CD4-positive, alpha-beta T cell treated with Interleukin-10 for 1 hour (primary cell): ENCODE results near the gene SLC26A1.

ENCODE experiments used
- DNase-seq: peaks from one replicate; pipeline ENCODE4 v3.0.0-alpha.2; 2020

SLC26A1 gene

DNA sequence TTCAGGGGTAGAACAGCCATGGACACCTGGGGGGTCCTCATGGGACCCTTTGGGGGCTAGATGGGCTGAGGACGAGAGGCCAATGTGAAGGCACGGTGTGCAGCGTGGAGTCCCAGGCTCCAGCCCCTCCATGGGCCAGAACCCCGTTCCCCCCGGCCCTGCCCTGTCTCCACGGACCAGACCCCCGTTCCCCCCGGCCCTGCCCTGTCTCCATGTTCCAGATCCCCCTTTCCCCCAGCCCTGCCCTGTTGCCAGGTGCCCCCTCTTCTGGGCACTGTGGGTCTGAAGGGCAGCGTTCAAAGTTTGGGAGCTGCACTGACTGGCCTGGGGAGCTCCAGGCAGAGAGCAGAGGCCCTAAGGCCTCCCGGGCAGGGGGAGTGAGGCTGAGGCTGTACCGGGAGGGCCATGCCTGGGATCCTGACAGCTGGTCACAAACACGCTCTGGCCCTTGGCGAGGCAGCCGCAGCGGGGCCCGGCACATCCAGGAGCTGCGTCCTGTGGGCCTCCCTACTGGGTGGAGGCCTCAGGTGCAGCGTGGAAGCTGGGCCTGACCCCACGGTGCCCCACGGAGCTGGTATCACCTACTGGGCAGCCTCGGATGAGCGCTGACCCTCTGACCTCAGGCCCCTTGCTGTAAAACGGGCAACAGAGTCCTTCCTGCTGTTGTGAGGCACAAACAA lies 28.7 kb downstream of the SLC26A1 start:
- DNase-seq: no peak

DNA sequence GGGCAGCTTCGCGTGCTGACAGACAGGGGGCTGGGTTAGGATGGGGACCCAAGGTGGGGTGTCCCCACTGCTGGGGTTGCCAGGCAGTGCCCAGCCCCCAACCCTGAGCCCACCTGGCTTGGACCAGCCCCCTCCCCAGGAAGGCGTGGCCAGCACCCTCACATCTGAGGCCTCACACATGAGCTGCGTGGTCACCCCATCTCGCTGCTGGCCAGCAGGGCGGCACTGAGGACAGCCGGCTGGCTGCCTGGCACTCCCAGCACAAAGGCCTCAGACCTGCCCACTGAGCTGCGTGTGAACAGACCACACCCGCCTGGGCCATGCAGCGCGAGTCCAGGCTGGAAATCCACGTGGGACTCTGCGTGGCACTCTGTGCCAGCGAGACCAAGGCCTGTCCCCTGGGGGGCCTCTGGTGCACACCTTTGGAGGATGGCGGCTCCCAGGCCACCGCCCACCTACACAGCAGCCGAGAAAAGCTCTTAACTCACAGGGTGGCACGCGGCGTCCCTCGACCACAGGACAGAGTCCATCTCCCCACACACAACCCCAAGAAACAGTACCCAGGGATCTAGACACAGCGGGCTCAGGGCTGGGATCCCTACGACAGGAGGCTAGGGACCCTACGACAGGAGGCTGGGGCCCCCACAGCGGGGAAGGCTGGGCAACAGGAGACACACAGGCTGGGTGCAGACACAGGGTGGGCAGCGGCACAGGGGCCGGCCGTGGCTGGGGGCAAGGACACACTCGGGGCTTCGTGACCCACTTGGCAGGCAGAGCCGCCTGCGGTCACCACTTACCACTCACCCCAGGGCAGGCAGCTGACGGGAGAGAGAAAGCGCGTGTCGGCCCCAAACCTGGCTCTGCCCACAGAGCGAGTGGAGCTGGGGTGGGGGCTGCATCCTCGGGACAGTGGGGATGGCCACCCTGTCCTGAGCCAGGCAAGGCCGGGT lies 29.7 kb downstream of the SLC26A1 start:
- DNase-seq: no peak

DNA sequence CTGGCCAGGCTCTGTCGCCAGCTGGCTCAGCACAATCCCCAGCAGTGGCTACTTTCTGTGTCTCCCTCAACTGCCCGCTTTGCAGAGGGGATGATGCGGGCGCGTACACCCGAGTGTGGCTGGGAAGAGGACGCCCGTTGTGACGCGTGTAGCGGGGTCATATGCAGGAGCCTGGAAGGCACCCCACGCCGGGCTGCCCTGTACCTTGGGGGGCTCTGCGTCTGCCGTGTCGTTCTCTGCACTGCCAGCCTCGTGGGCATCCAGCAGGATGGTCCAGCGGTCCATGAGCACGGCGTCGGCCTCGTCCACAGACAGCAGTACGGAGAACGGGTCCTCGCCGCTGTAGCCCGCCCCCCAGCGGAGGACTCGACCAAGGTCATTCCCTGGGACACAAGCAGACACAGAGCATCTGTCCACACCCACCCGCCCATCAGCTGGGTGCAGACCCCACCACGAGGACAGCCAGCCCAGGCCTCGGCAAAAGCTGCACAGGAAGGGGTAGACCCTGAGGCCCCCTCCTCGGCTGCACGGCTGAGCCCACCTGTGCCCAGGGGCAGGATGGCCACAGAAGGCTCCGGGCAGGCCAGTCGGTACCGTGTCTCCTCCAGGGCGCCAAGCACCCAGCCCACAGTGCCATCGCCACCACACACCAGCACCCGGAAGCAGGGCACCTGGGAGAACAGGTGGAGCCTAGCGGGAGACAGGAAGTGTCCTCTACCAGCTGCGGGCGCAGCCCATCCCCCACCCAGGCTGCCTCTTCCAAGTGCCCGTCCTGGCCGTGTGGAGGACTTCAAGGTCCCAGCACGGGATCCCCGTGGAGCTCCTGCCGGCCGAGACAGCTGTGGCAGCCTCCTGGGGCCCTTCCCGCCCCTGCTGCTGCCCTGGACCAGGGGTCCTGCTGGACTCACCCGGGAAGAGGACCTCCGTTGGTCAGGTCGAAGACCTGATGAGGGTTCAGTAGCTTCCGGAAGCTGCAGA lies 30.7 kb downstream of the SLC26A1 start:
- DNase-seq: no peak

DNA sequence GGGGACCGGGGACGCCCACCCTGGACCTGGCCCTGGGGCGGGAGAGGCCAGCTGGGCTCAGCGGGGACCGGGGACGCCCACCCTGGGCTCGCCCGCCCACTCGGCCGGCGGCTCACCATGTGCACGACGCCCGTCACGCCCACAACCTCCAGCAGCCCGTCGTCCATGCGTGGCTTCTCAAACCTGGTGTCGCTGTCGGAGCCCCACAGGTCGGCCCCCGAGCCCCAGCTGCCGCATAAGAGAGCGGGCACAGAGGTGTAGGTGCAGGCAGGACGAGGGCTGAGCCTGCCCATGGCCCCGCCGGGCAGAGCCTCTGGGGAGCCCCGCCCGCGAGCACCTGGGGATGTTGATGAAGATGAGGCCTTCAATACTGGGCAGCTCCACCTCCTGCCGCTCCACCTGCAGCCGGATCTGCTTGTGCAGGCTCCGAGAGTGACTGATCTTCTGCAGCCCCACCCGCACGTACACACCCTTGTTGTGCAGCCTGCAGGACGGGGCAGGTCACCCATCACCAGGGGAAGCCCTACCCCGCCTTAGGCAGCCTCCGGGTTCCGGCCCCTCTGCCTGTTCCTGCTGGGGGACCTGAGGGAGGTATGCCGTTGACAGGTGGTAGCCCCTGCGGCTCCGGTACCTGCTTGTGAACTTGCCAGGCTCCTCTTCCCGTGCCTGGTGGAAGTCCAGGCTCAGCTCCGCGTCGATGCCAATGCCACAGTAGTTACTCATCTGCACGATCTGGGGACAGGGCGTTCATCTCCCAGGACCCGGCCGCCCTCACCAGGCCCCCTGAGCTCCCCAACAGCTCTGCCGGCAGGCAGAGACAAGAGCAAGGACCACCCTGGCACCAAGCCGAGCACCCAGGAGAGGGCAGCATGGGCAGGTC lies 31.6 kb downstream of the SLC26A1 start:
- no peak for DNase-seq

DNA sequence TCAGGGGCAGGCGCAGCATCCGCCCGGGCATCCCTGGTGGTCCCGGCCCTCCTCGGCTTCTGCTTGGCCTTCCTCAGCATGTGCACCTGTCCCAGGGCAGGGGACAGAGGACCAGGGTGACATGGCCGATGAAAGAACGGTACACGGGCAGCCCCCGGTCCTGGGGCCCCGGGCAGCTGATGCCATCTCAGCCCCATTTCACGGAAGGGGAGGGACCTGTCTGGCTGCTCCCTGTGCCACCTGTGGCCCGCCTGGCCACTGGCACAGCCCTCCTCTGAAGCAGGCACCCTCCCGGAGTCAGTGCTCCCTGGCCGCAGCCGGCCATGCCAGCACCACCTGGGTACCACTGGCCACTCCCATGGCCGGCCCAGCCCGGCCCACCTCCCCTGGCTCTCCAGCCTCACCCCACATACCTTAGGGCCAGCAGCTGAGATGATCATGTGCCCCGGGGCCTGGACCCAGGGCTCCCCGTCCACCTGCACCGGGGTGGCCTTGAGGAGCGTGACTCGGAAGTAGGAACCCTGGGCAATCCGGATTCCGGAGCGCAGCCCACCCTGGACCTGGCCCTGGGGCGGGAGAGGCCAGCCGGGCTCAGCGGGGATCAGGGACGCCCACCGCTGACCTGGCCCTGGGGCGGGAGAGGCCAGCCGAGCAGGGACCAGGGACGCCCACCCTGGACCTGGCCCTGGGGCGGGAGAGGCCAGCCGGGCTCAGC lies 32.4 kb downstream of the SLC26A1 start:
- no peak for DNase-seq

DNA sequence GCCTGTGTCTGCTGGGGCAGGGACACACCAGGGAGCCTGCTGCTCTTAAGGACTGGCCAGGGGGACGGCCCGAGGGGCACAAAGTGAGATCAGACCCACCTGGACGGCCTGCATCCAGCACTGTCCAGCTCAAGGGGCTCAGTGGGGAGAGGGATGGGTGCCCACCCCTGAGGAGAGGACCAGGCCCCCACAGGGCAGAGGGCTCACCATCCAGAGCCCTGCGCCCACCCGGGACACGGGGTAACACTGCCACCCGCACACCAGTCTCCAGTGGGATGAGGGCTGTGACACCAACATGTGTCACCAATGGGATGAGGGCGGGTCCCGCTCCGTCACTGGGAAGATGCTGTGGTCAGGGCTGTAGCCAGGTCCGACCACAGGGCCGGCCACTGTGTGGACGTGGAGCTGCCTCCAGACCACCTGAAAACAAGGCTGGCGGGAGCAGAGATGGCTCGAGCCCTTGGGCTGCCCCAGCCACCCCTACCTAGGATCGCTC lies 33.0 kb downstream of the SLC26A1 start:
- DNase-seq: no peak

DNA sequence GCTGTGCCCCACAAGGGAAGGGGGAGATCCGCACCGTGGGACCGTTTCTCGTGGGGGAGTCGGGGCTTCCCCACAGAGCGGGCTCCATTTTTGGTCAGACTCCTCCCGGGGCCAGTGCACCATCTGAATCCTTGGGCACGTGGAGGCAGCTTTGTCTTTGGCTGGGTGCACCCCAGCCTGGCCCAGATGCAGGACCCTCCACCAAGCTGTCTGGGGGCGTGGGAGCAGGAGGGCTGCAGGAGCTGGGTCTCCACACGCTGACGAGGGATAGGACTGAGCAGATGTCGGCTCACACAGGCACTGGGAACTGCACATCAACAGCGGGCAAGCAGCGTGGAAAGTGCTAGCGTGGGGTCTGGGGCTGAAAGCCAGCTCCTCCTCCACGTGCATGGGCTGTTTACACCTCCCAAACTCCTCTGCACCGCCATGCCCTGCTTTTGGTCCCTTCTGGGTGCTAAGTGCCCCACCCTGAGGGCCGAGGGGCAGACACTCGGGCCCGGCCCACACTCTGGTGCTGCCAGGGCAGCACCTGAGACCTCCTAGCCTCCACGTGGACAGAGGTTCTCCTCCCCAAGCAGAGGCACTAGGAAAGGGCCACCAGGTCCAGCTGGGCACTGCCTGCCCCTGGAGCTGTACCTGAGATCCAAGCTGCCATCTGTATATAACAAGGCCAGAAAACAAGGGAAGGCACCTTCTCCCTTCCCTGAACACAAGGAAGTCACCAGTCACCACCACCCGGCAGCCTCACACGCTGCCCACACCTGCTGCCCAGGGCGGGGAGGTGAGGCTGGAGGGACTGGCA lies 33.7 kb downstream of the SLC26A1 start:
- no peak for DNase-seq

DNA sequence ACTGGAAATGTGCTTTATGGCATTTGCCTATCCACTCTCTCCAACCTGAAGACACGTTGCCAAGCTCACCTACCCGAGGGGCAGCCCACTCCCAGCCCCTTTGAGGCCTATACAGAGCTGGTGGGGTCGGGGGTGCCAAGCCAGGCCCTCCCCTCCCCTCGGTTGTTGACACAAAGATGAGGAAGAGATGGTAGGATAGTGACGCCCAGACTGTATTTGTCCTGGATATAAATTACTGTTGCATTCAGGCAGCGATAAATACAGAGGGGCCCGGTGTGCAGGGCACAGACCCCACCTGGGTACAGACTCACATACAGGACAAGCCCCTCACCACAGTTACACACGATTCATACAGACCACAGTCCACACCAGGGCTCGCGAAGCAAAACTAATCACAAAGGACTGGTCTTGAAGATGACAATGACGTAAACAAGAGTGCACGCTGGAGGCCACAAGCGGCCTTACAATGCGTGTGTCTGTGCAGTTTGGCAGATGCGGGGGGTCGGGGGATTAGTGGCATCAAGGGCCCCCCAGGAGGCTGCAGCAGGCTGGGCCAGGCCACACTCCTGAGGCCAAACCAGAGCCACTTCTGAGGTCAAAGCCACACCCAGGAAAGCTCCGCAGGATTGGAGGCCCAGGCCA lies 34.4 kb downstream of the SLC26A1 start:
- no peak for DNase-seq

DNA sequence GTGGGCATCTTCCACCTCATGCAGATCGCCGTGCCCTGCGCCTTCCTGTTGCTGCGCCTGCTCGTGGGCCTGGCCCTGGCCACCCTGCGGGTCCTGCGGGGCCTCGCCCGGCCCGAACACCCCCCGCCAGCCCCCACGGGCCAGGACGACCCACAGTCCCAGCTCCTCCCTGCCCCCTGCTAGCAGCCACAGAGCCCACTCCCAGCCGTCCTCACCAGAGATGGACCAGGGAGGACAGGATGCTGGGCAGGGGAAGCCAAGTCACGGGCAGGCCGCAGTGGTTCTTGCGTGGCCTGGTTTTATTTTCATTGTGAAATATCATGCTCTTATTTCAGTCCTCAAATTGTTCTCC lies 34.9 kb downstream of the SLC26A1 start:
- no peak for DNase-seq

DNA sequence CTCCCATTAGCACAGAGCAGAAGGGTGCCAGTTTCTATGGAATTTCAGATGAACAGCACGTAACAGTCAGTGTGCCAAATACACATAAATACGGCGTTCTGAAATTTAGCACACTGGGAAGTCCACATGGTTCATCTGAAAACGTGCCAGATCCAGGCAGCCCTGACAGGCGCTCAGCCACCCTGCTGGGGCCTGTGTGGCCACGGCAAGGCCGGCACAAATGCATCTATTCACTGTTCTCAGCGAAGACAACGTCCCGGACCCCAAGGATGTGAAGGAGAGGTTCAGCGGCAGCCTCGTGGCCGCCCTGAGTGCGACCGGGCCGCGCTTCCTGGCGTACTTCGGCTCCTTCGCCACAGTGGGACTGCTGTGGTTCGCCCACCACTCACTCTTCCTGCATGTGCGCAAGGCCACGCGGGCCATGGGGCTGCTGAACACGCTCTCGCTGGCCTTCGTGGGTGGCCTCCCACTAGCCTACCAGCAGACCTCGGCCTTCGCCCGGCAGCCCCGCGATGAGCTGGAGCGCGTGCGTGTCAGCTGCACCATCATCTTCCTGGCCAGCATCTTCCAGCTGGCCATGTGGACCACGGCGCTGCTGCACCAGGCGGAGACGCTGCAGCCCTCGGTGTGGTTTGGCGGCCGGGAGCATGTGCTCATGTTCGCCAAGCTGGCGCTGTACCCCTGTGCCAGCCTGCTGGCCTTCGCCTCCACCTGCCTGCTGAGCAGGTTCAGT lies 35.5 kb downstream of the SLC26A1 start:
- DNase-seq: no peak

DNA sequence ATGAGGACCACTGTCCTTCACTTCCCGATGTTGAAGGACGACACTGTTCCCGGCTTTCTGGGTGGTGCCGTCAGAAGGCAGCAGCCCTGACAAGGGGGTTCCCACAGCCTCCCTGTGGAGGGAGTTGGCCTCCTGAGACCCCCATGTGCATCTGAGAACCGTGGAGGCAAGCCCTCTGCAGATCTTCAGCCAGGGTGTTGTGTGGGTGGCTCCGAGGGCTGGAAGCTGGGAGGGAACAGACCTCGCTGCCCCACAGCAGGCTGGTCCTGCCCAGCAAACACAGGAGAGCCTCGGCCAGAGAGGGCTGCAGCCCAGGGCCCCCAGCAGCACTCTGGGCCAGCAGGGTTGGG lies 36.0 kb downstream of the SLC26A1 start:
- DNase-seq: no peak

DNA sequence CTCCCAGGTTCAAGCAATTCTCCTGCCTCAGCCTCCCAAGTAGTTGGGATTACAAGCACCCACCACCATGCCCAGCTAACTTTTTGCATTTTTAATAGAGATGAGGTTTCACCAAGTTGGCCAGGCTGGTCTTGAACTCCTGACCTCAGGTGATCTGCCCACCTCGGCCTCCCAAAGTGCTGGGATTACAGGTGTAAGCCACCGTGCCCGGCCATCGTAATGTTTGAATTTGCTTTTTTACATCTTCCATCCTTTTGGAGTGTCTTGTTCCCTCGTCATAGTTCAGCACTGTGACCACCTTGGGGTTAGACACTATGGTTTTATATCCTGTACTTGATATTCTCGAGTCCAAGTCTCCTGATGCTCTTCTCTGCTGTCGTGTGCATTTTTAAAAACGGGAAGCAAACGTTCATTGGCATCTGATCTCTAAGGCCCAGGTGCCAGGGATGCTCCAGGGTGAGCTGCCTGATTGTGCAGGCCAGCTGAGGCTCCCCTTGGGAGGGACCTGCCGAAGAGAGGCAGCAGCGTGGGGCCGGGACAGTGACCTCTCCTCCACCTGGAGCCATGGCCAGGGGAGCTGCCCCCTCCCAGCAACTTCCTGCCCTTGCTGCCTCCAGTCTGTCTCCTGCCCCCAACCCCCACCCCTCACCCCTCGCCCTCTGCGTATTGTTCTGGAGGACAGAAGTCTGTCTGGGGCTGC lies 36.5 kb downstream of the SLC26A1 start:
- DNase-seq: no peak

DNA sequence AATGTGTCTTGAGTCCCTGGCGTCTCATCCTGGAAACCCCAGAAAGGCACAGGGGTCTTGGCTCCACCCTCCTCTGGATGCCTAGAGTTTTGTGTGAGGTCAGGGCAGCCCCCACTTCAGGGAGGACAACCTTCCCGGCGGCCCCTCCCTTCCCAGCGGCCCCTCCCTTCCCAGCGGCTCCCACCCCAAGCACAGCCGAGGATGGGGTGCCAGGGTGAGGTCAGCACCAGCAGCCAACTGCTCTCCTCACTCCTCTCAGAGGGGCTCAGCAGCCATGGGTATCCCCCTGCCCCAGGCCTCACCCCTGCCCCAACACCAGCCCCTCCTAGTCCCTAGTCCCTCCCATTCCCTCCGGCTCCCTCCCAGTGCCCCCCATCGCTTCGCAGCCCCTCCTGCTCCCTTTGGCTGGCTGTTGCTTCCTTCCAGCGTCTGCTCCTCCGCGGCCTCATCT lies 37.2 kb downstream of the SLC26A1 start:
- no peak for DNase-seq

DNA sequence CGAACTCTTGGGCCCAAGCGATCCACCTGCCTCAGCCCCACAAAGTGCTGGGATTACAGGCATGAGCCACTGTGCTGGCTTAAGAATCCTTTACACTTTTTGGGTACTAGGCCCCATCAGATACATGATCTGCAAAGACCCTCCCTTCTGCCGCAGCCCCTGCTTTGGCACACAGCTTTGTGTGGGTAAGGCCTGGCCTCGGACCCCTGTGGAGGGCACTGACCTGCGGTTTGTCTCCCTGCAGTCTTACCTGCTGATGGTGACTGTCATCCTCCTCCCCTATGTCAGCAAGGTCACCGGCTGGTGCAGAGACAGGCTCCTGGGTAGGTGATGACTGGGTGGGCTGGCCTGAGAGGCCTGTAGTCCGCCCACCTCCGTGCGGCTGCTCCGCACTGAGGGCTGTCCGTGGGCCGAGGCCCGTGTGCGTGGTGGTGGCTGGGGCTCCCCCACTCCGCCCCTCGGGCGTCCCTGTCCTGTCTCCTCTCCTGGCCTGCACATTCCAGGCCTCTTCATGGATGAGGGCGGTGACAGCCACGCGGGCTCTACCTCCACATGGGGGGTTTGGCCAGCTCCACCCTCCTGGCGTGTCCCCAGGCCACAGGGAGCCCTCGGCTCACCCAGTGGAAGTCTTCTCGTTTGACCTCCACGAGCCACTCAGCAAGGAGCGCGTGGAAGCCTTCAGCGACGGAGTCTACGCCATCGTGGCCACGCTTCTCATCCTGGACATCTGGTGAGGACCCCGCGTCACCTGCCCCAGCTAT lies 37.9 kb downstream of the SLC26A1 start:
- DNase-seq: no peak

DNA sequence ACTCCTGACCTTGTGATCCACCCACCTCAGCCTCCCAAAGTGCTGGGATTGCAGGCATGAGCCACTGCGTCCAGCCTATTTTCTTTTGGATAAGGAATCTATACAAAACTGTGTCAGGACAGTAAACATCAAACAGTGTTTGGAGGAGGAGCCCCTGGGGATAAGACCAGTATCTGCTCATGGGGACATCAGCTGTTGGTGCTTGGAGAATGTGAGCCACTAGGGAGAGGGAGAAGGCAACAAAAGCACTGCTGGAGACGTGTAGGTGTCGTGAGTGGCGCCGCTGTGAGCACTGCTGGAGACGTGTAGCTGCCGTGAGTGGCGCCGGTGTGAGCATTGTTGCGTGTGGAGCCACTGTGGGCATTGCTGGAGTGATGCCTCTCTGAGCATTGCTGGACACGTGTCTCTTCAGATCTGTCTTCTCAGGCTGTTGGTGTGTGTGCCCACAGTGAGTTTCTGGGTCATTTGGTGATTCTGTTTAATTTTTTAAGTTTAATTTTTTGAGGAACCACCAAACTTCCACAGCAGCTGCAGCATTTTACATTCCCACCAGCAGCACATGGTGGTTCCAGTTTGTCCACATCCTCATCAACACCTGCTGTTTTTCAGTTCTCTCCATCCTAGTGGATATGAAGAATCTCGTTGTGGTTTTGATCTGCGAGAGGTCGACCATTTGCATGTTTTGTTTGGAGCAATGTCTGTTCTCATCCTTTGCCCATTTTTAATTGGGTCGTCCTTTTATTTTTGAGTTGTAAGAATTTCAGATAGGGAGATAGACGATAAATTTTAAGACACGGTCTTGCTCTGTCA lies 38.8 kb downstream of the SLC26A1 start:
- DNase-seq: no peak

DNA sequence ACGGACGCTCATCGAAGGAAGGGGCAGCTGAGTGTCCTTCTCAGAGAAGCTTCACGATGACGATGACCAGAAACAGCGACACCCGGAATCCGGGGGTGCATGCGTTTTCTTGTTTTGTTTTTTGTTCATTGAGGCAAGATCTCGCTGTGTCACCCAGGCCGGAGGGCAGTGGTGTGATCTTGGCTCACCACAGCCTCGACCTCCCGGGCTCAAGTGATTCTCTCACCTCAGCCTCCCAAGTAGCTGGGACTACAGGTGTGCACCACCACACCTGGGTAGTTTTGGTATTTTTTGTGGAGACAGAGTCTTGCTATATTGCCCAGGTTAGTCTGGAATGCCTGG lies 39.7 kb downstream of the SLC26A1 start:
- no peak for DNase-seq
